ENCODE measurements around the gene NUDT12. TPM values are rescaled to one million over a fixed set of nuclear protein-coding genes. Genes with fewer than 3 reads are reported as not detected.

Gene NUDT12
- total RNA-seq, 2 experiments from 2014 or later: 2.7 to 3.0 TPM

GRCh38 chr5:103514371-103514770, 48.2 kb downstream of the NUDT12 start:
- DNase-seq (no peak), ATAC-seq (no peak)
- no peak for TF ChIP-seq CTCF (IDR thresholded peaks at IDR 0.05)
- Mint-ChIP-seq H3K27ac (no peak overlapping the region), H3K9me3 (no peaks in the 10 kb centered on the region), H3K27me3 (peaks cover 4% of the 10 kb centered on the region), H3K36me3 (ENCODE audit: low read depth) (no peaks in the 10 kb centered on the region), H3K4me1 (ENCODE audit: low read depth) (no peaks in the 10 kb centered on the region), H3K4me3 (no peak overlapping the region)
- POLR2A ChIA-PET: no interaction called here
- CTCF ChIA-PET: no interaction called here
- intact Hi-C loops (cut with micrococcal nuclease): no loop called here

DNA sequence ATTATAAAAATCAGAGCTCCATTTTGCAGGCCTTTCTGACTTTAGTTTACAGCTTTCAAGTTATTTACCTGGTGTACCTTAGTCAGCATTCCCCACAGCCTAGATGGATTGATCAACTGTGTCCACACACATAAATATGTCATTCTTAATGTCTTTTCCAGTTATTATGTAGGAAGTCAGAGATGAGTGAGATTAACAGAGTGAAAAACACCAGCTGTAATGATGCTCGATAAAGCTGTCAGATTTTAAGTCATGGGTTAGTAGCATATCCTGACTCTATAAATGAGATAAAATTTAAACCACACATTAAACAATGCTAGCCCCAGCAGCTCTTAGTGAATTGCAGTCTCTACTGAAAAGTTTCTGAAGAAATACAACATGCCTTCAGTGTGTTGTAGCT, 48.9 kb downstream of the NUDT12 start:
- Mint-ChIP-seq H3K36me3 (ENCODE audit: low read depth) (no peaks in the 10 kb centered on the region), H3K4me1 (ENCODE audit: low read depth) (no peaks in the 10 kb centered on the region), H3K9me3 (no peaks in the 10 kb centered on the region), H3K27ac (no peak overlapping the region), H3K4me3 (no peak overlapping the region), H3K27me3 (peaks cover 1% of the 10 kb centered on the region)
- TF ChIP-seq CTCF (IDR thresholded peaks at IDR 0.05): no peak
- ChIA-PET POLR2A (no interaction called here), CTCF (no interaction called here)
- ATAC-seq (no peak), DNase-seq (no peak)
- intact Hi-C loops (cut with micrococcal nuclease): no loop called here

- H3K27me3 Mint-ChIP-seq: no peaks in the 10 kb centered on the region
- no peak for ATAC-seq
- no peak for DNase-seq
- POLR2A ChIA-PET: no interaction called here
- H3K36me3 Mint-ChIP-seq (ENCODE audit: low read depth): no peaks in the 10 kb centered on the region
- no peak overlapping the region for H3K27ac Mint-ChIP-seq
- CTCF ChIA-PET: no interaction called here
- no peak overlapping the region for H3K4me3 Mint-ChIP-seq
- H3K9me3 Mint-ChIP-seq: no peaks in the 10 kb centered on the region
- H3K4me1 Mint-ChIP-seq (ENCODE audit: low read depth): no peaks in the 10 kb centered on the region
- TF ChIP-seq CTCF (IDR thresholded peaks at IDR 0.05): no peak
- intact Hi-C loops (cut with micrococcal nuclease): no loop called here
Observed at GRCh38 chr5:103512500-103512899, 50.1 kb downstream of the NUDT12 start.

DNA sequence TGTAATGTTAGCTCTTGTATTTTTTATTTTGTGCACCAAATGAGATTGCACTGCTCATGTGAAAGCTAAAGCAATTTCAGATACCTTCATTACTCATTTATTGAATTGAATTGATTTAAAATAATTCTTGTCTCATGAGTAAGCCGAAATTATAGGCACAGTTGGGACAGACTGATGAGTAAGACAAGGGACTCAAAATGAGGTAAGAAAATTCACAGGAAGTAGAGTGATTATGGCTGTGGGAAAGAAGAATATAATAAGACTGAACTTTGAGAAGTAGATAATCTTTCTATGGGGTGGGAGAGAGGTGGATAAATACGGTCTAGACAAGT, 51.1 kb downstream of the NUDT12 start:
- H3K27me3 Mint-ChIP-seq: no peaks in the 10 kb centered on the region
- no peaks in the 10 kb centered on the region for H3K9me3 Mint-ChIP-seq
- ATAC-seq: no peak
- H3K27ac Mint-ChIP-seq: no peak overlapping the region
- intact Hi-C loops (cut with micrococcal nuclease): no loop called here
- H3K4me1 Mint-ChIP-seq (ENCODE audit: low read depth): no peaks in the 10 kb centered on the region
- ChIA-PET POLR2A (no interaction called here), CTCF (no interaction called here)
- TF ChIP-seq CTCF (IDR thresholded peaks at IDR 0.05): no peak
- no peak overlapping the region for H3K4me3 Mint-ChIP-seq
- no peaks in the 10 kb centered on the region for H3K36me3 Mint-ChIP-seq (ENCODE audit: low read depth)
- DNase-seq: no peak

- no peak overlapping the region for H3K27ac Mint-ChIP-seq
- ATAC-seq: no peak
- no peak for TF ChIP-seq CTCF (IDR thresholded peaks at IDR 0.05)
- H3K27me3 Mint-ChIP-seq: no peaks in the 10 kb centered on the region
- POLR2A ChIA-PET: no interaction called here
- no peaks in the 10 kb centered on the region for H3K9me3 Mint-ChIP-seq
- CTCF ChIA-PET: no interaction called here
- DNase-seq: no peak
- H3K36me3 Mint-ChIP-seq (ENCODE audit: low read depth): no peaks in the 10 kb centered on the region
- H3K4me3 Mint-ChIP-seq: no peak overlapping the region
- intact Hi-C loops (cut with micrococcal nuclease): no loop called here
- H3K4me1 Mint-ChIP-seq (ENCODE audit: low read depth): no peaks in the 10 kb centered on the region
Observed at GRCh38 chr5:103510851-103511553, 51.6 kb downstream of the NUDT12 start.
